ENCODE results near the gene GSTT2B. TPM values are rescaled to one million over a fixed set of nuclear protein-coding genes. Genes with fewer than 3 reads are reported as not detected.
"Not testable (repeated sequence)": the region's sequence is repeated elsewhere in the genome, so short reads cannot be mapped to it uniquely, and the experiment has no call there.

GSTT2B gene, protein sequence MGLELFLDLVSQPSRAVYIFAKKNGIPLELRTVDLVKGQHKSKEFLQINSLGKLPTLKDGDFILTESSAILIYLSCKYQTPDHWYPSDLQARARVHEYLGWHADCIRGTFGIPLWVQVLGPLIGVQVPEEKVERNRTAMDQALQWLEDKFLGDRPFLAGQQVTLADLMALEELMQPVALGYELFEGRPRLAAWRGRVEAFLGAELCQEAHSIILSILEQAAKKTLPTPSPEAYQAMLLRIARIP
- total RNA-seq (2014; rRNA removed) = 1.5 and 3.0 TPM in 2 replicates
- polyA plus RNA-seq (2012) = 4.3 TPM

DNA sequence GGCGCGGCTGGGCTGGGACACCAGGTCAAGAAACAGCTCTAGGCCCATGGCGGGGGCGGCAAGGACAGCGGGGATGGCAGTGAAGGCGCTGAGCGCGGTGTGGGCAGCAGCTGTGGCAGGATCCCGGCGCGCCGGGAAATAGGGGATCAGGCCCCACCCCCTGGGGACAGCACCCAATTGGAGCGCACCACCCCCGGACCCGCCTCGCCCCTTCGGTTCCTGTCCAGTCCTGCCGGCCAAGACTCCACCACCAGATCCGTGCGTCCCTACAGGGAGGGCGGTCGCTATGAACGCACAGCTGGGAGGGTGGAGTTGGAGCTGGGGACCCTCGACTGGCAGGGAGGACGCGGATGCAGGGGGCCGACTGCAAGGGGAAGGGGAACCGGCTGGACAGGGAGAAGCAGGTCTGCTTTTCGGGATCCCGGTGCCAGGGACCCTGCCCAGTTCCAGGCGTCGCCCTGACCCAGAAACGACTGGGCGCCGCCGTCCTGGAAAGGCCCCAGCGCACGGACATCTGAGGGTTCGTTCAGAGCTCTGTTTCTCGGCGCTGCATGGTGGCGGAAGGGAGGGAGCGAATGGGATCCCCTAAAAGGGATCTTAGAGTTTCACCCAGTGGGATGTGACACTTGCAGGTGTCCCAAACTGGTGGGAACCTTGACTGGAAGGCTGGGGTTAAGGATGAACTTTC is at the start of gene GSTT2B:
TSS of gene GSTT2B (minus strand) at position 112 of the 688 bp plus-strand sequence. CDS start at position 48, 64 bp downstream.
- not testable (repeated sequence) for DNase-seq (ENCODE audit: low read depth)

DNA sequence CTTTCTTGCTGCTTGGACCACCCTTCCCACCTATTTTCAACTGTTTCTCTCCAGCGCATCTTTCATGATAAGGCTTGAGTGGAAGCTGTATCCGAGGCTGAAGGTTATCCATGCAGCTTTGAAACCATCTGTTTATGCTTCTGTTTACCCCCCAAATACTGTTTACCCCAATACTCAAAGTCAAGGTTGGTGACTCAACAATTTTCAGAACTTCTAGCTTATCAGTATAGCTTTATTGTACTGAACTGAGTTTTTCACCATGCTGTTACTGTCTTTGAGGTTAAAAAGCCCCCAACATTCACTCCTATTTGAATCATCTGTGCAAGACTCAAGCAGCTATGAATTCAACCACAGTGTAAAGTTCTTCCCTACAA is 49.0 kb upstream of the GSTT2B start:
- DNase-seq (ENCODE audit: low read depth) = no peak

DNA sequence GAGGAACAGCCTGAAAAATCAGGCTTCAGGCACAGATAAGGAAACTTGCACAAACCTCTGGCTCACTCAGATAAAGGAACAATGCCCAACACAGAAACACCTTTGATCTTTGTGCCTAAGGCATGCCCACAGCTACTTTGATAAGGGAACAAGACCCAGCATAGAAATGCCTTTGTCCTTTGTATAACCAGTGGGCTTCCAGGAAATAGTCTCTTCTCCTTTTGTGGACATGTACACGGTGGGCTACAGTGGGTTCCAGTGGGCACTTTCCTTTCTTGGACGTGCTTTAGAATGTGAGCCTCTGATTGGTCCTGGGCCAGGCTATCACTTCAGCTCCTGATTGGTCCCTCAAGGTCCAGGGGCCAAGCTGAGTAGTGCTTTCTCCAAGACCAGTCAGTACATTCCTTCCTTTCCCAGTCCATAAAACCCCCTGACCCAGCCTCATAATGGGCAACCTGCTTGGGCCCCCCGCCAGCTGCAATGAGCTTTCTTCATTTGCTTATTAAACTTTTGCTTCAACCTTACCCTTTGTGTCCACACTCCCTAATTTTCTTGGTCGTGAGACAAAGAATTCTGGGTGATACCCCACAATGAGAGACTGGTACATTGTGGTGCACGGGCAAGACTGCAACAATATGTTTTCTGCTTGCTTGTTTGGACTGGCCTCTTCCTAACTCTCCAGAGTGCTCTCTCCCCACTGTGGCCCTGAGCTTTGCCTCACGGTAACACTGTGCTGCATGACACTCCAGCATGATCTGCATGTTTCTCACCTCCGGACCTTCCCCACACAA is 48.4 kb upstream of the GSTT2B start:
- DNase-seq (ENCODE audit: low read depth) = no peak

DNA sequence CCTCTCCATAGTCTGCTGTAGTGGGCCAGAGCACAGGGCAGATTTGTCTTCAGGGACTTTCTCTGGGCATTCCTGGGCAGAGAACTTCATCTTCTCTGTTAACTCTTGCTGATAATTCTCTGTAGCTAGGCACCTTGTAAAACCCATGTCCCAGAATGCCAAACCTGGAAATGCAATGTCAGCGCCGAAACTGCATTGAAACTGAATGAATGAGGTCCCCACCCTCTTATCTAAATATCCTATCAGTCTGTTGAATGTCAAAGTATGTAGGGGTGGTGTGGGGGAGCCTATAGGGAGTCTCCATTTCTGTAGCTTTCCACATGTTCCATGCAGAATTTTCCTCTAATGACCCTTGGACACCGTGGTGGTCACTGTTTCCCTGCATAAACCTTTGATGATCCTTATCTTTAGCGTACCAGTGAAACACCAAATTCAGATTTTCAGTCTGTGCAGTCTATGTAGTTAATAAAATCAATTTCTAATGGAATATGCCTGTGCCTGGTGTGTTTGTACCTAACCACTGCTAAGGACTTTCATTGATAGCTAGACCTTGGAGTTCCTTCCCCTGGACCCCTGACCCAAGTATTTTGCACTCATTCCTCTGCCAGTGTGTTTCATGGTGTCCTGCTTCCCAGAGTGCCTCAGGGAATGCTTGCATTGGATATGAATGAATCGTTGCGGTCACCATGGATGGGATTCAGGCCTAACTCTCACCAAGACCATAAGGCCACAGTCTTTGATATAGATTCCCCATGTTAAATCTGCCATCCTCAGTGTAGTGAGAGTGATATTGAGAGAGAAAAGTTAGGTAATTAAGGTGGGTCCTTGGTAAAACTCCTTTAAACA is 47.6 kb upstream of the GSTT2B start:
- no peak for DNase-seq (ENCODE audit: low read depth)

DNA sequence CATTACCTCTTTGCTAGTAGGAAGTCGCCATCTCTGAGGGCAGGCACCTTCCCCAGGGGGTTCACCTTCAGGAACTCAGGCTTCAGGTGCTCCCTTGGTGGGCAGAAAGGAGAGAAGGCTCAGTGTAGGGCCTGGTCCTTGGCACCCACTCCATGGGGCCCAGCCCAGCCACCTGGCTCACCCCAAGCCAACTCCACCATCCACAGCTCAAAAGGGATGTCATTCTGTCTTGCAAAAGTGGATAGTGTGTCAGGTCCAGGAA is 47.0 kb upstream of the GSTT2B start:
- no peak for DNase-seq (ENCODE audit: low read depth)

DNA sequence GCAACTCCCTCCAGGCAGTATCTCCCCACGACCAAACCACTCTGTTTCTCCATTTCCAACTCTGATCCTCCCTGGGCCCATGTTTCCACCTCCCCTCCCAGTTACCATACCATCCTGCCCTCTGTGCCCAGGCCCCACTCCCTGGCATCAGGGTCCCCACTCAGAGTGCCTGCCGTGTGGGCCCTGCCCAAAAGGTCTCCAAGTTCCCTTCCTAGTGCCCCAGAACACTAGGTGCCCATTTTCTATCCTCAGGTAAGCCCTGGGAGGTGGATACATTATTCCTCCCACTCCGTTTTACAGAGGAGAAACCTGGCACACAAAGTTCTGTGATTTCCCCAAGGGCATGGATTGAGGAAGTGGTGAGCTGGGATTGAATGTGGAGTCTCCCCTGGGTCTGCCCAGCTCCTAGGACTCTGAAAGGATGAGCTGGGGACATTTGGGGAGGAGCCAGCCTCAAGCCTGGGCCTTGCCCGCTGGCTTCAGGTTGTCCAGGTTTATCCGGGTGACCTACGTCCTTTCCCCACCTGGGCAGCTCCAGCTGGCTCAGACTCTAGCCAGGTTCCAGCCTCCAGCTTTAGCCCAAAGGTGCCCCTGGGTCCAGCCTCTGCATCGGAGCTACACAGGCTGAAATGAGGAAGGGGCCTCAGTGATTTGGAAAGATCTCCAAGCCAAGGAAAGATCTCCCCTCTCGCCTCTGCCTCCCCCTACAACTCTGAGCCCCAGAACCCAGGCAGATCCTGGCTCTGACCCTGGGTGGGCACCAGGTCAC is 46.4 kb upstream of the GSTT2B start:
- no peak for DNase-seq (ENCODE audit: low read depth)

DNA sequence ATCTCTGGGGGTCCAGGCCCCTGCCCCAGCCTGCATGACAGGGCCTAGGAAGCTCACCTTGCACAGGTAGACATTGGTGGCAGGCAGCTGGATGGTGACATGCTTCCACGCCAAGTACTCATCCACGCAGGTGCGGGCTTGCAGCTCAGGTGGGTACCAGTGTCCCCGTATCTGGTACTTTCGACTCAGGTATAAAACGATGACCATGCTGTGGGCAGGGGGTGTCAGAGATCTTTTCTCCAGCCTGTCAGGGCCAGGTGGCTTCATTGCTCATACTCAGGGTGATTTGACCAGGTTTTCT is 45.9 kb upstream of the GSTT2B start:
- DNase-seq (ENCODE audit: low read depth) = no peak

DNA sequence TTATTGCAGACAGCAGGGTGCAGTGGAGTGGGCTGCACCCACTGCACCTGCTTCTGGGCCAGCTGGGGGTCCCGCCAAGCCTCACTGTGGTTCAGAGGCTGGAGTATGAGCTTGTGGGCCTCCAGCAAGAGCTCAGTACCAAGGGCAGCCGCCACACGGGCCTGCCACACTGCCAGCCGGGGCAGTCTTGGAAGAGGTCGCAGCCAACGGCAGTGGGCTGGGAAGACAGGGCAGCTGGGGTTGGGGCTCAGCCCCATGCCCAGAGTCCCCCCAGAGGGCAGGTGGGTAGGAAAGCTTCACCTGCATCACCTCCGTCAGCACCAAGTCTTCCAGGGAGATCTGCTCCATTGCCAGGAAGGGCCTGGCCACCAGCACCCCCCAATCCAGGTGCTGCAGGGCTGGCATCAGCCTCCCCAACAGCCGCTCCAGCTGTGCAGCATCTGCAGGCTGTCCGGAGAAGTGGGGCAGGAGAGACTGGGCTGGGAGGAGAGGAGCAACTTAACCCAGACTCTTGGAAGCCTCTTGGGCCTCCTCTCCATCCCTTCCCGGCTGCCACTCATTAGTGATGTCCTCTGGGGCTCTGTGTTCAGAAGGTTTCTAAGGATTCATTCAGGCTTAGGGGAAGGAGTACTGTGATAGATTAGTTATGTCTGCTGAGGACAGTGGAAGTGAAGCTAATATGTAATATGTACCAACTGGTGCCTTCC is 45.4 kb upstream of the GSTT2B start:
- DNase-seq (ENCODE audit: low read depth) = no peak

DNA sequence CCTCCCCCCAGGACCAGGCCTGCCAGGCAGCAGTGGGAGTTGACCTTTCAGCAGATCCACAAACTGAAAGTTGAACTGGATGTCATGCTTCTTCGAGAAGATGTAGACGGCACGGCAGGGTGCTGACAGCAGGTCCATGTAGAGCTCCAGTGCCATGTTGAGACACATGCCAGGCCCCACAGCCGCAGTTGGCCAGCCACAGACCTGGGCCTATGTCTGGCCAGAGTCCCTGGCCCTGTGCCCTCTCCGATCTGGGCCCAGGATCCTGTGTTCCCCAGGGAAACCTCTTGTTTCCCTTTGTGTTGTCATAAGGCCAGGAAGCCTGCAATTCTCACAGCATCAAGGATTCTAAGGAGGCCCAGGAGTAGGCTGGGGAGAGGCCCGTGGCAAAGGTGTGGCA is 44.2 kb upstream of the GSTT2B start, which contains the start of gene GSTT4:
TSS of gene GSTT4 (minus strand) at position 253 of the 400 bp plus-strand sequence. CDS start at position 156, 97 bp downstream.
- DNase-seq (ENCODE audit: low read depth) = no peak

DNA sequence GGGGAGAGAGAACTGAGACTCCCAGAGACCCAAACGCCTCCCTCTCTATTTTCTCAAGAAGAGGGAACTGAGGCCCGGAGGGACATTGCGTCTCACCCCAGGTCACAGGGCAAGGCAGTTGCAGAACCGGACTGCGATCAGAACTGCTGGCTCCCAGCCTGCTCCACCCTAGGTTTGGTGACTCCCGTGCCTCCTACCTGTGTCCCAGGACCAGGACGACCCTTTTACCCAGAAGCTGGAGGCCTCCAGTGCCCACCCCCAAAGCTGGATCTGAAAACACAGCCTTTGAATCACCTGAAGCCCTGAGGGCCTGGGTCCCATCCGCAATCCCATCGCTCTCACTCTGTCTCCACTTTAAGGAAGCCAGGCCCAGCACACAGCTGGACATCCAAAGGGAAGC is 42.9 kb upstream of the GSTT2B start:
- DNase-seq (ENCODE audit: low read depth) = no peak

DNA sequence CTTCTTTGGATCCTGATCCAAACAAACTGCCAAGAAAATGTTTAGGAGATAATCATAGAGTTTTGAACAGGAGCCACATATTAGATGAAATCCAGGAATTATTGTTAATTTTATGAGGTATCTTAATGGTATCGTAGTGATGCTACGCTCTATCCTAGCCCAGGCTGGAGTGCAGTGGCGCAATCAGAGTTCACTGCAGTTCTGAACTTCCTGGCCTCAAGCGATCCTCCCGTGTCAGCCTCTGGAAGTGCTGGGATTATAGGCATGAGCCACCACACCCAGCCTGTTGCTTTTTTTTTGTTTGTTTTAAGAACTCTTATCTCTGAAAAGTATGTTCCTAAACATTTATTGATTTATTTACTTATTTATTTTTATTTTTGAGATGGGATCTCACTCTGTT is 41.9 kb upstream of the GSTT2B start:
- no peak for DNase-seq (ENCODE audit: low read depth)

DNA sequence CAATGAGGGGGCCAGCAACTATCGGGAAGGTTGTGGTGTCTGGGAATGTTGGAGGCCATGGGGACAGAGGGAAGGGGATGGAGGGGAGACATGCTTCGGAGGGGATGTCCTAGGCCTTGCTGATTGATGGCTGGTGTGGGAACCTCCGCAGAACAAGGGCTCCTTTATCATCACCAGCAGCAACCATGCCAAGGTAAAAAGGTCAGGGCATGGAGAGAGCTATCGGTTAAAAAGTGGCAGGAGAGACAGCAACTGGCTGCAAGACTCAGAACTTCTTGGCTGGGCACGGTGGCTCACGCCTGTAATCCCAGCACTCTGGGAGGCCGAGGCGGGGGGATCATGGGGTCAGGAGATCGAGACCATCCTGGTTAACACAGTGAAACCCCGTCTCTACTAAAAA is 41.3 kb upstream of the GSTT2B start:
- no peak for DNase-seq (ENCODE audit: low read depth)

DNA sequence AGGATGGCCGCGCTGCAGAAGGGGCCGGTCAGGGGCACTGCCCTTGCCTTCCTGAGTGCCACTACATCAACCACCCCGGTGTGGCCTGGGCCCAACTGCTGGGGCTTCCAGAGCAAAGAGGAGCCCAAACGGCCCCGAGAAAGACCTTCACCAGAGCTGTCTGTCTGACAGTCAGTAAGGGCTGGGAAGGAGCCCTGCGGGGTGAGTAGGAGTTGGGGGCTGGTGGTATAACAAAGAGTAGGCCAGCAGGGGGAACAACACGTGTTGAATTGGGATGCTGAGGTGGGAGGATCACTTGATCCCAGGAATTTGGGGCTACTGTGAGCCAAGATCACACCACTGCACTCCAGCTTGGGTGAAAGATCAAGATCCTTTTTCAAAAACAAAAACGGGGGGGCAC is 40.3 kb upstream of the GSTT2B start:
- DNase-seq (ENCODE audit: low read depth) = no peak

DNA sequence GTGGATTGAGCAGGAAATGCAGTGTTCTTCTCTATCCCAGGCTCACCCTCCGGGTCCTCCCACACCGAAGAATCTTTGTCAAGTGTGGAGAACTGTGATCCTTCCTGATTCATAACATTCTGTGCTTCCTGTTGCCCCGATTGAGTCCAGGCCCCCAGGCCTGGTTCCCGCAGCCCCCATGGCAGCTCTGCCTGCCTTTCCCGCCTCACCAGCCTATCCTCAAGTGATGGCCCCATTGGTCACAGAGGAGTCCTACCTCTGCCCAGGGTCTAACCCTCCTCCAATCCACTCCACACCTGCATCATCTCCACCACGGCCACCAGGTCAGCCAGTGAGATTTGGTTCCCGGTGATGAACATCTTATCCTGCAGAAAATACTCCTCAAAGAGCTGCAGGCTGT is 38.8 kb upstream of the GSTT2B start:
- not testable (repeated sequence) for DNase-seq (ENCODE audit: low read depth)

DNA sequence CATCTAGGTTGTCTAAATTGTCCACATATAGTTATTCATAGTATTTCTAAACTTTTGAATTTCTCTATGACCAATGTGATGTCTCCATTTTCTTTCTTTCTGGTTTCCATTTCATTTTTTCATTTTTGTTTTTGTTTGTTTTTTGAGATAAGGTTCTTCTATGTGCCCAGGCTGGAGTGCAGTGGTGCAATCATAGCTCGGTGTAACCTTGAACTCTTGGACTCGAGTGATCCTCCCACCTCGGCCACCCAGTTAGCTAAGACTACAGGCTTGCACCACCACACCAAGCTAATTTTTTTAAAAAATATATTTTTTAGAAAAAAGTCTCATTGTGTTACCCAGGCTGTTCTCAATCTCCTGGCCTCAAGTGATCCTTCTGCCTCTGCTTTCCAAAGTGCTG is 36.1 kb upstream of the GSTT2B start:
- DNase-seq (ENCODE audit: low read depth) = no peak

DNA sequence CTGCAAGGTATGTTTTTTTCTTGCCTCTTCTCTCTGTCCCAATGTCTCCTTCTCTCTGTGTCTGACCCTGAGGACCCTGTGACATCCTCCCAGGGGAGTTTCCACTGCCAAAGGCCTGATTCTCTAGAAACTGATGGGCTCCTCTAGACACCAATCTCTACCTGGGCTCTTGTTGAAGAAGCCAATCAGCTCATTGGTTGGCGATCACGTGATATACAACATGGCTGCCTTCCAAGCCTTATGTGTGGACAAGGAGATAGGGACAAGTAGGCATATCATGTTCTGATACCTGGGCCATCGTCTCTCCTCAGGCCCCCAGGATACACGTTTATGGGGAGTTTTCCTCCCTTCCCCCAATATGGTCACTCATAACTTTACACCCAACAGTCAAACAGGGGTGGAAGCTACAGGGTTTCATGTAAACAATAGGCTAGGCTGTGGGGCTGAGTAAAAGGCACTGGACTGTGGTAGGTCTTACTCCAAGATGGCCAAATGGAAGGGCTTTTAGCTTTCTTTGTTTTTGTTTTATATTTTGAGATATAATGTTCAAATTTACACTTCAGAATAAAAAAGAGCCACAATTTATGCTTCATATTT is 32.7 kb upstream of the GSTT2B start:
- DNase-seq (ENCODE audit: low read depth) = not testable (repeated sequence)

DNA sequence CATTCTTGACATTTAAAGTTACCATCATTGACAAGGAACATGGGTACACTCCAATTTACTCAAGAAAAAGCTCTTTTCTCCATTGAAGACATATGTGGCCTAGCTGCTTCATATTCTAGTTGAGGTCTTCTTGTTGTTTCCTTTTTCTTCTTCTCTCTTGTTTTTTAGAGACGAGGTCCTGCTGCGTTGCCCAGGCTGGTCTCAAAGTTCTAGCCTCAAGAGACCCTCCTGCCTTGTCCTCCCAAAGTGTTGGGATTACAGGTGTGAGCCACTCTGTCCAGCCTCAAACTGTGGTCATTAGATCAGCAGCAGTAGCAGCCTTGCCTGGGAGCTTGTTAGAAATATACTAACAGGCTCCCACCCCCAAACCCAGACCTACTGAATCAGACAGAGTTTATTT is 32.1 kb upstream of the GSTT2B start:
- DNase-seq (ENCODE audit: low read depth) = not testable (repeated sequence)

DNA sequence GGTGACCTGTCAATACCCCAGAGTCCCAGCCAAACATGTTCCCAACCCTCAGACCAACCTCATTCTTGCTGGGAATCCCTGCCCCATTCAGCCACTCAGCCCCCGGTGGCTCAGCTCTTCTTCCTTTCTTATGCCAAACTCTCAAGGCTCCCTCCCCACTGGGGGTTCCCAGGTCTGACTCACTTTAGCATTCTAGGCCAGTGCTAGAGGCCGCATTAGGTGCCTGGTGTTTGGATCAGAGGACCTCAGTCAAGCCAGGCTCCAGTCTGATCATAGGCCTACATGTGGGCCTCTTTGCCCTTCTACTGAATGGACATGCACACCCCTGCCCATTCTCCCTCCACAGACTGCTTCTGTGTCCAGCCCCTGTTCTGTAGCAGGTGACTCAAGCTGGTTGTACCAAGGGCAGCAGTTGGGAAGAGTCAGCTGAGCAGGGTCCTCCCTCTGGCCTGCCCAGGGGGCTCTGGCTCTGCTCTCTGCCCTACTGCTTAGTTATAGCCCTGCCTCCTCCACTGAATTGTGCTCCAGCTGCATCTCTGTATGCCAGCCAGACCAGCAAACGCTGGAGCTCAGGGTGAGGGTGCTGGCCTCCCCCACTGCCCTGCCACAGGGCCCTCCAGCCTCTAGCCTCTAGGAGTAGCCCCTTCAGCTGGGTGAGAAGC is 28.7 kb upstream of the GSTT2B start:
- DNase-seq (ENCODE audit: low read depth) = not testable (repeated sequence)

DNA sequence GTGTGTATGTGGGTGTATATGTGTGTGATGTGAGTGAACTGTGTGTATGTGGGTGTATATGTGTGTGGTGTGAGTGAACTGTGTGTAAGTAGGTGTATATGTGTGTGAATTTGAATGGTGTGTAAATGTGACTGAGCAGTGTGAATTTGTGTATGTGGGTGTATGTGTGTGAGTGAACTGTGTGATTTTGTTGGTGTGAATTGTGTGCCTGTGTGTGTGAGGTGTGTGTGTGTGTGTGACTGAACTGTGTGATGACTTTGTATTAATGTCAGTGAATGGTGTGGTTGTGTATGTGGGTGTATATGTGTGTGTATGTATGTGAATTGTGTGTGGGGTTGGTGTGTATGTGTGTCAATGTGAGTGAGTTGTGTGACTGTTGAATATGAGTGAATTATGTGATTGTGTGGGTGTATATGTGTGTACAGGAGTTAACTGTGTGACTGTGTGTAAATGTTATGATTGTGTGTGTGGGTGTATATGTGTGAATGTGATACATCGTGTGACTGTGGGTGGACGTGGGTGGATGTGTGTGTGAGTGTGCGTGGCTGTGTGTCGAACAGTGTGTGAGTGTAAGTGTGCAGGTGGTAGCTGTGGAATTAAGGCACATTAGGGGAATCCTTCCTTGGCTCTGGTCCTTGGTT is 25.7 kb upstream of the GSTT2B start:
- DNase-seq (ENCODE audit: low read depth) = not testable (repeated sequence)
